ENCODE results near the gene RALB.
"Not testable (repeated sequence)": the region's sequence is repeated elsewhere in the genome, so short reads cannot be mapped to it uniquely, and the experiment has no call there.

RALB gene

DNA sequence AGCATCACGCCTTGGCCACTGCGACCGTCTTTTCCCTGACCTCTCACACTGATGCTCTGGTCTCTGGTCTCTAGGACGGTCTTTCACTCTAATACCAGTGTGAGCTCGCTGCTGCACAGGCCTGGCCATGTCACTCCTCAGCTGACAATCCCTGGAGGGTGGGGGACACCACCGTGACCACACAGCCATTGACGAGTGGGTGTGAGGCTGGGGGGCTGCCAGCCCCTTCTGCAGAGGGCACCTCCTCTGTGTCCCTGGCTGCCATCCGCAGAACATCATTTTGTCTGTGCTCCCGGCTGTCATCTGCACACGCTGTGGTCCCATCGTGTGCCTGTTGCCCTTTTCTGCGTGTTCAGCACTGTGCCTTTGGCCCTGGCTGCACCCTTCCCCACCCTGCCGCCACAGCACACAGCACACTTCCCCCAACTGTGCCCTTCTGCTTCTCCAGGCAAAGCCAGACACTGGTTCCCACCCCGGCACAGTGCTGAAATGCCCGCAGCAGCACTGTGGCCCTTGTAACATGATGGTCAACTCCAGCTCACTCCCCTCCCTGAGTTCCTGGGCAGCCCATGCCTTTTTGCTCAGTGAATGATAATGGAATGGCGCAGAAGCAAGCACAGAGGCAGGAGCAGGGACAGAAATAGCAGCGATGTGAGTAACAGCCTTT, 62.8 kb downstream of the RALB start:
- FAIRE-seq (no peak), DNase-seq (ENCODE audit: low spot score) (no peak)

DNA sequence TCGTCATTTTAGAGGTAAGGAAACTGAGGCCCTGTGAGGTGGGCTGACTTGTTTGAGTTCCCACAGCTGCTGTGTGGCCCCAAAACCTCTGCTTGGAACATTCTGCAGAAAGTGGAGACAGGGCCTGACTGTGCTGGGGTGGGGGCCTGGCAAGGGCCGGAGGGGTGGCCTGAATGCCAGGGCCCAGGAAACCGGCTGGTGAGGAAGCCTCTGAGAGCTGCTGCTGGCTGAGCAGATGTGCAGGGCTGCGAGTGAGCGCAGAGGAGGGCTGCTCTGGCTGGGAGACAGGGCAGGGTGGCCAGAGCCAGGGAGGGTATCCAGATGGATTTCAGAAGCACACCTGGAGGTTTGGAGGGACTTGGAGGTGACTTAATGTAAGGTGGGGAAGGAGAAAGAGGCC, 63.4 kb downstream of the RALB start:
- FAIRE-seq (no peak), DNase-seq (ENCODE audit: low spot score) (no peak)

DNA sequence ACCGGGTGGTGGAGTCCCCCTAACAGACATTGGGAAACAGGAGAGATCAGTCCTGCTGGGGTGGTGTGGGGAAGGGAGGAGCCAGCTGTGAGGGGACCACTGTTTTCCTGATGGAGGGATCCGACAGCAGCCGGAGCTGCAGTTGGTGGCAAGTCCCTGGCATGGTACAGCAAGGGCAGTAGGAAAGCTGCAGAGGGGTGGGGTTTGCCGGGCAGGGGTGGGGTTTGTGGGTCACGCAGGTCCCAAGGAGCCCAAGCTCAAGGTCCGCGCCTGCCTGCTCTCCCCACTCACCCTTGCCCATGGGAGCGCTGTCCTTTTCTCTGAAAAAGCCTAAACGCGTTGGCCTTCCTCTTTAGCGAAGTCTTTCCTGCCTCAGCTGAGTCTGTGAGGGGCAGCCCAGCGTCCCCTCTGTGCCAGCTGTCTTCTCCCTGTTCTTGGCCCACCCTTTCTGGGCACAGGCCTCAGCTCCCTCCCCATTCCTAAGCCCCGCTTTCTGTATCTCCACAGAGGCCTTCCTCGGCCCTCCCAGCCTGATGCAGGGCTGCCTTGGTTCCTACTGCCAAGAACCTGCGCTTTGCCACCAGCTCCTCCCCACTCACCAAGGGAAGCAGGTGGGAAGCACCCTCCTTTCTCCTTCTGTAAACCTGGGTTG, 64.0 kb downstream of the RALB start:
- DNase-seq (ENCODE audit: low spot score) = no peak
- FAIRE-seq = no peak

DNA sequence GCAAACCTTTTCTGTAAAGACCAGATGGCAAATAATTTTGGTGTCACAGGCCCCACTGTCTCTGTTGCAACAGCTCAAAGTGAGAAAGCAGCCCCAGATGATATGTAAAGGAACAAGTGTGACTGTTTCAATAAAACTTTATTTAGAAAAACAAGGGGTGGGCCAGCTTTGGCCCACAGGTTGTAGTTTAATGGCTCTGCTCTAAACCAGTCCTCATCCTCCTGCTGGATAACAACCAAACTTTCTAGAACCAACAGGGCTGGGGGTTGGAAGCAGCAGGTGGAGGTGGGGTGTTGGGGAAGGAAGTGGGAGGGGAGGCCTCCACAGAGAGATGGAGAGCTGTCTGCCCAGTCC, 64.5 kb downstream of the RALB start:
- no peak for DNase-seq (ENCODE audit: low spot score)
- FAIRE-seq = no peak

DNA sequence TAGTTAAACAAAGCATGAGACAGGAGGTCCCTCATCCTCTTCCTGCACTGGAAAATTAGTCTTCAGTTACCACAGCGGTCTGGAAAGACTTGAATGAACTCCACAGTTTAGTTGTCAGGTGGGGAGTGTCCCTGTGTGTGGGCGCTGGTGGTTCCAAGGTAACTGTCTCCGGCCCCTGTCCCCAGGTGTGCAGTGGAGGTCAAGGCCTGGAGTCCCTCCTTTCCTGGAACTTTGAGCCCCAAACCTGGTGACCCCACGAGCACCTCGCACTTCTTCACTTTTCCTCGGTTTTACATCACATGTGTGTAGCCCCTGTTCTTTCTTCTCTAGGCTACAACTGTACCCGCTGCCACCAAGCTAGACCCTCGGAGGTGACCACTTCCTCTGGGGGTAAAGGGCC, 65.3 kb downstream of the RALB start:
- FAIRE-seq (no peak), DNase-seq (ENCODE audit: low spot score) (no peak)

DNA sequence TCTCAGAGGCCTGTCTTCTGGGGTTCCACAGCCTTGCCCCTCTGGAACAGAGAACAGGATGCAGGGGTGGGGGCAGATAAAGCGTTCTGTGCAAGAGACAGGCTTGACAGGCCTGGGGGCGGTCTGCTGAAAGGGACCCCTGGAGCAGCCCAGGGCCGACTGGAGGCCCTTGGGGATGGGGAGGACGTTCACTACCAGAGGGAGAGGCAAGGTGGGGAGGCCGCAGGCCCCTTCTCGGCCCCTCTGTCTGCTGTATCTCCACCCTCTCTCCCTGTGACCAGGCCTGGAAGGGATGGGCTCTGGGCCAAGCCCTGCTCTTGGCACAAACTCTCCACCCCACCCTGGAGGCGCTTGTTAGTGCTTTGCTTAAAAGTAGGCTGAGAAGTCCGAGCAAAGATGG, 66.0 kb downstream of the RALB start:
- no peak for DNase-seq (ENCODE audit: low spot score)
- no peak for FAIRE-seq

DNA sequence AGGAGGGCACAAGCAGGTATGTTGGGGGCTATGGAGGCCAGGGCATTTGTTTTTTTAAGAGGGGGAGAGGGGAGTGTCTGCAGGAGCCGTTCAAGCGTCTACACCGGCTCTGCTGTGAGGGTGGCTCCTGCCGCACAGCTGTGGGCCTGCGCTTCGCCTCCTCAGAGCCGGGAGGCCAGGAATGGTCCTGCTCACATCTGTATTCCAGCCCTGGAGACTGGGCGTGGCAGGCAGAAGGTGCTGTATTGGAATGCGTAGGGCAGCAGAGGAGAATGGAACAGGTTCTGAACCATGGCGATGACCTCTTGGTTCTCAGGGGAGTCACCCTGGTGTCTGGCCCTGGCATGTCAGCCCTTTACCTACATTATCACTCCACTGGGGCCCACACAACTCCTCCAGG, 66.5 kb downstream of the RALB start:
- no peak for FAIRE-seq
- no peak for DNase-seq (ENCODE audit: low spot score)

DNA sequence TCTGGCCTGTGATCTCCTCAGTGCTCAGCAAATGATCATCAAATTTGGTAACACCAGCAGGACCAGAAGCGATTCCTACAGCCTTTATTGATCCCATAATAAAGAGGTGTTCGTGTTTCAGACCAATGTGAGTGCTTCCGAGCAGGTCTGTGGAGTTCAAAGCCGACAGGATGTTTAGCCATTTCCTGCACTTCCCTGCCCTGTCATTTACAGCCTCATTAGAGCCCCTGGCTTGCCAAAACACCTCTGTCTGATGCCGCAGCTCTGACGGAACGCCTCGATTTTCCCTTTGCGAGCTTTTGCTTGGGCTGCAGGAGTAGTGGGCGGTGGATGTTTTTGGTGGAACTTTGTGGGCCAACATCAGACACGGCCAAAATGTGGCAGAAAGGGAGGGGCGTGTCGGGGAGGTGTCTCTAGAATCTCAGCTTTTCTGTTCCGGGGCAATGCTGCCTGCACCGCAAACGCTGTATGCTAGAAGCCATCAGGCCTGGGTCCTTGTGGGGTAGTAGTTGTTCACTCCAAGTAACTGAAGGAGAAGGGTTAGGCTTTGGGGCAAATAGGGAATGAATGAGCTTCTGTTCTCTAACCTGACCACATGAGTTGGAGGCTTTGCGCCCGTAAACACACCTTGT, 67.2 kb downstream of the RALB start:
- FAIRE-seq (no peak), DNase-seq (ENCODE audit: low spot score) (no peak)

DNA sequence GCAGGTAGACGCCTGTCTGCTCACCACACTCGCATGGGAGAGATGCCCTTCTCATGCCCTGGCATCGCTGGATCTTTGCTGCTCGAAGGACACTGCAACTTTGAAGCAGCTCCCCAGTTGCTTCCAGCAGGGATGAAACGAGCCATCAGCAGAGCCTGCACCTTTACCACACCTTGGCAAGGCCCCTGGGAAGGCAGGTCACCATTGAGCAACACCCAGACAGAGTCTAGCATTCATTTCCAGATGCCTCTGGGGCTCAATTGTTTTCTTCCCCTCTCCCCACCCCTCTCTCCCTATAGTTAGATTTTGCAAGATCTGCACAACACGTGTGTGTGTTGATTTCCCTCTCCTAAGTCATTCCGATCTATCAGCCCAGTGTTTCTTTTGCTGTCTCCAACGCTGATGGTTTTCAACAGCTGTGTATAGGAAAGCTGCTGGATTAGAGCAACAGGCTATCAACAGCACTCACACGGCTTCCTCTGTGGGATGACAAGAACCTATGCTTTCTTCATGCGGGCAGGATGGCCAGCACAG, 67.7 kb downstream of the RALB start:
- FAIRE-seq = no peak
- DNase-seq (ENCODE audit: low spot score) = no peak

DNA sequence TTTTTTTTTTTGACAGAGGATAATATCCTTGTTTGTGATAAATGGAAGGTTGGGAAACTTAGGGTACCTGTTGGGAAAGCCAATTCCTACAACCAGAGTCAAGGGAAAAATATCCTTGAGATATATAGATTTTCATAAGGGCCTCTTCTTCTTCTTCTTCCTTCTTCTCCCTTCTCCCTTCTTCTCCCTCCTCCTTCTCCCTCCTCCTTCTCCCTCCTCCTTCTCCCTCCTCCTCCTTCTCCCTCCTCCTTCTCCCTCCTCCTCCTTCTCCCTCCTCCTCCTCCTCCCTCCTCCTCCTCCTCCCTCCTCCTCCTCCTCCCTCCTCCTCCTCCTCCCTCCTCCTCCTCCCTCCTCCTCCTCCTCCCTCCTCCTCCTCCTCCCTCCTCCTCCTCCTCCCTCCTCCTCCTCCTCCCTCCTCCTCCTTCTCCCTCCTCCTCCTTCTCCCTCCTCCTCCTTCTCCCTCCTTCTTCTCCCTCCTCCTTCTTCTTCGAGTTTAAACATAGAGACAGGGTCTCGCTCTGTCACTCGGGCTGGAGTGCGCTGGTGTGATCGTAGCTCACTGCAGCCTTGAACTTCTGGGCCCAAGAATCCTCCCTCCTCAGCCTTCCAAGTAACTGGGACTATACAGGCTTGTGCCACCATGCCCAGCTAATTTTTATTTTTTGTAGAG, 68.4 kb downstream of the RALB start:
- not testable (repeated sequence) for FAIRE-seq; DNase-seq (ENCODE audit: low spot score)

DNA sequence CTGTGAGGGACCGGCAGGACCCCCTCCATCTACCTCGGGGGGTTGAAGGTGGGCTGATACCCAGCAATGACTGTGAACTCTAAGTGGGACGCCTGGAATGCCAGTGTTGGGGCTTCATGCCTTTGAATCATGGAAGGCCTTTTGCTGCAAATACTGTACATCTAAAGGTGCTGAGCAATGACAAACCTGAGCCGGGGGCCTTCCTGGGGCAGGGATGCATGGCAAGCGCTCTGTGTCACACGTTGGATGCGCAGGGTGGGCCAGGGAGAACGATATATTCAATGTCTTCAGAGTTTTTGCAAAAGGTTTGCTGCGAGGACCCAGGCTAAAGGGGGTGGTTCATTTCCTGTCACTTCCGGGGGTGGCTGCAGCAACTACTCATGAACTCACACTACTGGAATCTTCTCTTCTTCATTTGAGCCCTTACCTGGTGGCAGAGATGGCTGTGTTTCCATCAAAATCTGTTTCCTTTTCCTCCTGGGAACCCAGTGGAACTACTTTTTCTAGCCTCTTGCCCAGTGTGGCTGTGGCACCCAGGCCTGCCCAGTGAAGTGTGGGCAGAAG, 69.2 kb downstream of the RALB start:
- DNase-seq (ENCODE audit: low spot score) (no peak), FAIRE-seq (no peak)

DNA sequence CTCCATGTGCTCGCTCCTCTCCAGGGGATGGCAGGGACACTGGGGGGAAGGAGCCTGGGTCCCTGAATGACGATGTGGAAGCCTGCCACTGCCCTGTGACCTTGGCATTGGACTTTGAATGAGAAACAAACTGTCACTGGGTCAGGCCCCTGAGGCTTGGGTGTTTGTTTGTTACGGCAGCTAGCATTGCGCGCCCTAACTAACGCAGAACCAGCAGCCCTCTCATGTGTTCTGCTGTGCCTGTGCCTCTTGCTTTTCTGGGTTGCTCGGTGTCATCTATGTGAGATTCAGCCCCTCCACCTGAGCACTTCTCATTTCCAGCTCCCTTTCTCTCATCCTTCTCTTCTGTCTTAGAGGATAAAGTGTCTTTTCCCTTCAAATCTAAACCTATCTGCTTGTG, 69.7 kb downstream of the RALB start:
- no peak for FAIRE-seq
- DNase-seq (ENCODE audit: low spot score) = no peak

DNA sequence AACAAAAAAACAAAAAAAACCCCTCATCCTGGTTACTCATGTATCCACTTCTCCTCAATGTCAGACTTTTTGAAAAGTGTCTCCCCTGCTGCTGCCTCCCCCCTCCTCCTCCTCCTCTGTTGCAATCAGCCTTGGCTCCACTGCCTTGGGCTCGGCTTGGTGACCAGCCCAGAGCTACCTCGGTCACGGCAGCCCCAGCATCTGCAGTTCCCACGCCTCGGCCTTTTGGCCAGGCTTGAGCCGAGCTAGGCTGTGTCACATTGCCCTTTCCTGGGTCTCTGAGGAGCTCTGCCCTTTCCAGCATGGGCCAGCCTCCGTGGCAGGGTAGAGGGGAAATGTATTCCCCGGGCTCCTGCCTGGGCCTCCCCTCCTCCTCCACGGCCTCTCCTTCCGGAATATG, 70.6 kb downstream of the RALB start:
- DNase-seq (ENCODE audit: low spot score) (no peak), FAIRE-seq (no peak)

DNA sequence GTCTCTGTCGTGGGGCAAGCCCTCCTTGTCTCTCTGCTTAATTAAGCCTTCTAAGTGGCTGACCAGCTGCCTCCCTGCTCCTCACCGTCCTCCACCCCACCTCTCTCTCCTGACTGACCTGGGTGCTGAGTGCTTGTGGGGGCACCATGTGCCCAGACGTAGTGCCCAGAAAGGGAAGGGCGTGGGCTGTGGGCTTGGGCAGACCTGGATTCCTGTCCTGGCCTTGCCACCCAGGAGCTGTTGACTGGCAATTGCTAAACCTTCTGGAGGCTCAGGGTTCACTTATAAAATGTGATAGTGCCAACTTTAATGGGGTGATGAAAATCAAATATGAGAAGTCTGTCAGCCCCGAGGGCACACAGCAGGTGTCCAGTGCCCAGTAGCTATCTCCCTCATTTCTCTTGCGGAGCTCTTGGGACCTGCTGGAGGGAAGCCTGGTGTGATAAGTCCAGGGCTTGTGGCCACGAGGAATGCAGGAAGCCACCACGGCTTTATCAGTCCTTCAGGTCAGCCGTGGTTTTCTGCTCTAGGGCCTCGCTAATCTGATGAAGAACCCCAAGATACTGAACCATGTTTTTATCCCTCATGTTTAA, 71.3 kb downstream of the RALB start:
- DNase-seq (ENCODE audit: low spot score) (no peak), FAIRE-seq (no peak)

DNA sequence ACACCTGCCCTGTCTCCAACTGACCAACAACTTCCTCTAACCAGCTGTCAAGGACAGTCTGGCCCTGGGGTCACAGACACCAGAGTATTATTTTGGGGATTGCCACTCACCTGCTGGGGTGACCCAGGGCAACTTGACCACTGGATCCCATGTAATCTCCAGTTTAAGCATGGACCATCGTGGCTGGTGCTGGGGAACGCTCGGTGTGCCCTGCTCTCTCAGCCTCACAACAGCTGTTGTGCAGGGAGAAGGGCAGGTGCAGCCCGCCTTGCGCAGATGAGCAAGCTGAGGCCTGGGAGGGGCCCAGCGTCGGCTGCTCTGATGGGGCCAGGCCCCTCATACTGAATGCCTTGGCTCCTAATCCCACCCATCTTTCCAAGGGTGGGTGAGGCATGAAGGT, 72.3 kb downstream of the RALB start:
- no peak for DNase-seq (ENCODE audit: low spot score)
- FAIRE-seq = no peak

DNA sequence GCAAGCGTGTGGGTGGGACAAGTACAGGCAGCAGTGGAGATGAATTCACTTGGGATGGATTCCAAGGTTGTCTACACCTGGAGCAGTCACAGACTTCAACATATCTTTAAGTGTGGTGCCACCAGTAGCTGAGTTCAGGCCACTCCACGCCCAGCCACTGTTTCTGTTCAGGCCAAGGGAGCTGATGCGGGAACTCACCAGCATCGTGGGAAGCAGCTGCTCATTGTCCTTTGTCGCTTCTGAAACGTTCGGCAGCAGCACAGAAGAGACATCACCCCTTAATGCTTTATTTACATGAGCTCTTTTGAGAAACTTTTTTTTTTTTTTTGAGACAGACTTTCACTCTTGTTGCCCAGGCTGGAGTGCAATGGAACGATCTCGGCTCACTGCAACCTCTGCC, 73.4 kb downstream of the RALB start:
- FAIRE-seq (no peak), DNase-seq (ENCODE audit: low spot score) (no peak)

DNA sequence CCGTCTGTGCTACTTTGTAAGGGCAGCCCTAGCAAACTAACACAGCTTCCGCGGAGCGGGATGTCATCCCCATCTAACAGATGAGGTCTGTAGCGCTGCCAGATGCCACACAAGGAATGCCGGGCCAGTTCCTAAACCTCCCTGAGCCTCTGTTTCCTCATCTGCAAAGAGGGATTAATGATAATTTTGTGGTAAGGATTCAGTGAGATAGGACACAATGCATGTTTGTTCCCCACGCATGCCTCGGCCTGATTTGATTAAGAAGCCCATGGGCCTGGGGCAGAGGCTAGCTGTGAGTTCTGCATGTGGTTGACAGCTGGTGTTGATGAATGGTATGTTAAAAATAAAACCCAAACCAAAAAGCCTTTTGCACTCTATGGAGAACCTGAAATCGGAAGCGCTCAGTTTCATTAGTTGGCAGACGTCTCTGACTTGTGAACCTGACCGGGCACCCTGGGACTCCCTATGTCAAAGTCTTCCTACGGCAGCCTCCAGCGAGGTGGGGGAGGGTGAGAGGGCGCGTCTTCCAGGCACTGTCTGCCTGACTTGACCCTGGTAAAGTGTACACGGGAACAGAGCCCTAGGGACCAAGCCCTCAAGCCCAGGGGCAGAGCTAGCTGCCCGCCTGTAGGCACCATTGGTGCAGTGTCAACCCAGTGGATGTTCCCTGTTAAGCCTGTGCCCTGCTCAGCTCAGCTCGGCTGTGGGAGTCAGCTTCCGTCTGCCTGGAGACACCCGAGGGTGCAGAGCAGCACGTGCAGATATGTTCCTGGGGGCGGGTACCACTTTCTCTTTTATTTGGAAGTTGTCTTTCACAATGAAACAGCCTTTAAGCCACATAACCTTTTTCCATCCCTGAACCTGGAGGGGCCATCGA, 78.5 kb downstream of the RALB start:
- FAIRE-seq (no peak), DNase-seq (ENCODE audit: low spot score) (no peak)

DNA sequence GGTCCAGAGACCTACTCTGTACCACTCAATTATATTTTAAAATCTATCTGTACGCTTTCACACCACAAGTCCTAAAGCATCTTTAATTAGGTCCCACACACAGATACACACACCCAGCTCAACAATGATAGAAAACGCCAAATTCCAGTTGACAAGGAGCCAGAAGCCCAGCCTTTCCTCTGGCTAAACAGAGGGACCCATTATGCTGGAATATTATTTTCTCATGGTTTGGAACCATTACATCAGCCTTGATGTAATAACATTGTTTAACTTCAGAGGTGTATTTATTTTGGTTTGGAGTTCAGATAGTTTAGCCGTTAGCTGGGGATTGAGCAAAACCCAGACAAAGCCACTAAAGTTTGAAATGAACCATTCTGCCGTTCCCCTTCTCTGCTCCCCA, 79.3 kb downstream of the RALB start:
- DNase-seq (ENCODE audit: low spot score) = no peak
- FAIRE-seq = no peak

DNA sequence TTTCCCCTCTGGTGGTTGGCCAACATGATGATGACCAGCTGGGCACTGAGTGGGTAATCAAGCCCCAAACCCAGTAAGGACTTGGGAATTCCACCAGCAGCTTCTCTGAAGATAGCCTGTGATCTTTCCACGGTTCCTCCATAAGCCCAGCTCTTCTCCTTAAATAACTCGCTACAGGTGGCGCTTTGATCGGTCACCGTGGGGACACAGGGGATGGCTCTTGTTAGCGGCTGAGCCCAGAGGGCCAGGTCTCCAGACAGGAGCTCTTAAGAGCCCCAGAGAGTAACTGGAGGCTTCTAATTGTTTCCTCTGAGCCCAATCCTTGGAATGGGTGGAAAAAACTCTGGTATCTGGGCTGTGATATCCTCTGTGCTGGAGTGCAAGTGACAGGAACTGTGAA, 79.7 kb downstream of the RALB start:
- FAIRE-seq (no peak), DNase-seq (ENCODE audit: low spot score) (no peak)

DNA sequence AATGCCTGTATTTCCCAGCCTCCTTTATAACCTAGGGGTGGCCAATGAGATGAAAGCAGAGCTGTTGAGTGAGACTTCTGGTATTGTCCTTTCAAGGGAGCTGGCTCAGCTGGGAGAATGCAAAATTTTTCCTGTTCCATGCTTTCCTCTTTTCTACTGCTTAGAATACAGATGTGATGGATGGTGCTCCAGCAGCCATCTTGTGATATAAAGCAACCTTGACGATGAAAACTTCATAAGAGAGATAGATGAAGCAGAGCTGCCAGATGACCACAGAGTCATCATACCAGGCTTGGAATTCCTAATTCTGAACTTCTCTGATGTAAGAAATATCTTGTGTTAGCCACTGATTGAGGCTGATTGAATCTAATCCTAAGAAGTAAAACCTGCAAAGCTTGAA, 81.4 kb downstream of the RALB start:
- no peak for DNase-seq (ENCODE audit: low spot score)
- no peak for FAIRE-seq

DNA sequence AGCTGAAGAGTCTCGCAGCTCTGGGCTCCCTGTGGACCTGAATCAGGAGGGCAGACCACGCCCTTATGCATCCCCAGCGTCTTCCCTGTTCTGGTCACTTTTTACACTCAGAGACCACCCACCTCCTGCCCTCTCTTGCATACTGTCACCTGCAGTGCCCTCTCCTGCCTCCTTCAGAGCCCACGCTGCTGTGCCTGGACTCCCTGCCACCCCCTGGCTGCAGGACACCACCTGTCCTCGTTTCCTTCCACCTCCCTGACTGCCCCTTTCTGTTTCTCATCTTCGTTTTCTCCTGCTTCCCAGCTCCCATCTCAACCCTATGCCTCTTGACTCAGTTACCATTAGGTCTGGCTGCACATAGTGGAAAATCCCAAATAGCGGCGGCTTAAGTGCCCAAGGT, 84.1 kb downstream of the RALB start:
- DNase-seq (ENCODE audit: low spot score) (no peak), FAIRE-seq (no peak)
